ENCODE results near the gene SMAGP.
"Not testable (repeated sequence)": the region's sequence is repeated elsewhere in the genome, so short reads cannot be mapped to it uniquely, and the experiment has no call there.

The SMAGP gene

DNA sequence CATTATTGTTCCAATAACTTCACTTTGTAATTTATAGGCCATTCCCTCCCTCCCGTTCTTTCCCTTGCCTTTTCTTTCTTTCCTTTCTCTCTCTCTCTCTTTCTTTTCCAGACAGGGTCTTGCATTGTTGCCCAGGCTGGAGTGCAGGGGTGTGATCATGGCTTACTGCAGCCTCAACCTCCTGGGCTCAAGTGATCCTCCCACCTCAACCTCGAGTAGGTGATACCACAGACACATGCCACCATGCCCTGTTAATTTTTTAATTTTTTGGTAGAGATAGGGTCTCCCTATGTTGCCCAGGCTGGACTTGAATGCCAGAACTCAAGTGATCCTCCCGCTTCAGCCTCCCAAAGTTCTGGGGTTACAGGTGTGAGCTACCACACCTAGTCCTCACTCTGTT is 45.6 kb downstream of the SMAGP start:
- H3K27me3 Mint-ChIP-seq (ENCODE audit: low read depth): no peaks in the 10 kb centered on the region
- no peaks in the 10 kb centered on the region for H3K36me3 Mint-ChIP-seq (ENCODE audit: low read depth)
- TF ChIP-seq, protein P1, sequence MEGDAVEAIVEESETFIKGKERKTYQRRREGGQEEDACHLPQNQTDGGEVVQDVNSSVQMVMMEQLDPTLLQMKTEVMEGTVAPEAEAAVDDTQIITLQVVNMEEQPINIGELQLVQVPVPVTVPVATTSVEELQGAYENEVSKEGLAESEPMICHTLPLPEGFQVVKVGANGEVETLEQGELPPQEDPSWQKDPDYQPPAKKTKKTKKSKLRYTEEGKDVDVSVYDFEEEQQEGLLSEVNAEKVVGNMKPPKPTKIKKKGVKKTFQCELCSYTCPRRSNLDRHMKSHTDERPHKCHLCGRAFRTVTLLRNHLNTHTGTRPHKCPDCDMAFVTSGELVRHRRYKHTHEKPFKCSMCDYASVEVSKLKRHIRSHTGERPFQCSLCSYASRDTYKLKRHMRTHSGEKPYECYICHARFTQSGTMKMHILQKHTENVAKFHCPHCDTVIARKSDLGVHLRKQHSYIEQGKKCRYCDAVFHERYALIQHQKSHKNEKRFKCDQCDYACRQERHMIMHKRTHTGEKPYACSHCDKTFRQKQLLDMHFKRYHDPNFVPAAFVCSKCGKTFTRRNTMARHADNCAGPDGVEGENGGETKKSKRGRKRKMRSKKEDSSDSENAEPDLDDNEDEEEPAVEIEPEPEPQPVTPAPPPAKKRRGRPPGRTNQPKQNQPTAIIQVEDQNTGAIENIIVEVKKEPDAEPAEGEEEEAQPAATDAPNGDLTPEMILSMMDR (IDR thresholded peaks at IDR 0.05; ENCODE audit: unreplicated experiment in 3 of 3): no peak
- H3K4me1 Mint-ChIP-seq: no peaks in the 10 kb centered on the region
- no peak overlapping the region for H3K27ac Mint-ChIP-seq
- no peaks in the 10 kb centered on the region for H3K9me3 Mint-ChIP-seq
- H3K4me3 Mint-ChIP-seq: no peak overlapping the region

DNA sequence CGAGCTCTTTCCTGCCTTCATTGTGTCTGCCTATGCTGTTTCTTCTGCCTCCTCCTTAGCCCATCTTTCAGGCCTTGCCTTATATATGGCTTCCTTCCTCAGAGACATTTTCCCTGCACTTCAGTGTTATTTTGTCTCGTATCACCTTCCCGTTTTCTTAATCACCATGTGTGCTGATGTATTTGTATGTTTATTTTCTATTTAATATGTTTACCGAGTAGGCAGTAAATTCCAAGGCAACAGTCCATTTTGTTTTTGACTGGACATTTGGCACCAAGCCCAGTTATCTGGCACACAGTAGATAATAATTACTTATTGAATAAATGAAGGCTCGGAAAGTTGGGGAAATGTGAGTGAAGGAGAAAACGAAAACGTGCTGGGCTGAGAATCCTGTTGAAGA is 47.8 kb downstream of the SMAGP start:
- Mint-ChIP-seq H3K4me1 (peaks cover 14% of the 10 kb centered on the region), H3K27ac (peak overlapping the region in 2 of 3 experiments; percentile 8 to 25), H3K27me3 (ENCODE audit: low read depth) (no peaks in the 10 kb centered on the region), H3K4me3 (peak overlapping the region in 1 of 3 experiments; percentile 13), H3K9me3 (no peaks in the 10 kb centered on the region), H3K36me3 (ENCODE audit: low read depth) (no peaks in the 10 kb centered on the region)
- TF ChIP-seq, protein P1 (IDR thresholded peaks at IDR 0.05; ENCODE audit: unreplicated experiment in 3 of 3): no peak

DNA sequence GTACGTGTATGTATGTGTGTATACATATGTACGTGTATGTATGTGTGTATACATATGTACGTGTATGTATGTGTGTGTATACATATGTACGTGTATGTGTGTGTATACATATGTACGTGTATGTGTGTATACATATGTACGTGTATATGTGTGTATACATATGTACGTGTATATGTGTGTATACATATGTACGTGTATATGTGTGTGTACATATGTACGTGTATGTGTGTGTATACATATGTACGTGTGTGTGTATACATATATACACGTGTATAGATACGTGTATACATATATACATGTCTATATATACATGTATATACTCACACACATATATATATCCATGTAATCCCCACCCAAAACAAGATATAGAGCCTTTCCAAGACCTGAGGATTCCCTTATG is 50.4 kb downstream of the SMAGP start:
- H3K27ac Mint-ChIP-seq; H3K4me3 Mint-ChIP-seq; H3K27me3 Mint-ChIP-seq (ENCODE audit: low read depth); H3K36me3 Mint-ChIP-seq (ENCODE audit: low read depth); H3K9me3 Mint-ChIP-seq: not testable (repeated sequence)
- peaks cover 19% of the 10 kb centered on the region for H3K4me1 Mint-ChIP-seq

DNA sequence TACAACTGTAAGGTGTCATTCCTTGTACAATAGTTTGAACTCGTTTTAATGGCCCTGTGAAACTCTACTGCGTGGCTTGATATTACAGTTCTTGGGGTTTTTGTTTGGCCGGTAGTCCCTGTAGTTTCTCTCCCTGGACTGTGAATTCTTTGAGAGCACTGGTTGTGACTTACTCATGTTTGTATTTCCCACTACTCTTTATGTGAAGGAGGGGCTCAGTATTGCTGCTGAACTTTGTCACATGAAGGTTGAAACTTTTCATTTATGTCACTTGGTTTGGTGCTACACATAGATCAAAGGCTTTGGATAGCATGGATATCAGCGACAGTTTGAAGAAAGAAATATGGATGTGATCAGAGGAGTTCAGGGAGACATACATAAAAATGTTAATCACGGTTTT is 50.9 kb downstream of the SMAGP start:
- no peaks in the 10 kb centered on the region for H3K36me3 Mint-ChIP-seq (ENCODE audit: low read depth)
- H3K27ac Mint-ChIP-seq: peak overlapping the region; percentile 59 to 93 (median 75)
- TF ChIP-seq, protein P1 (IDR thresholded peaks at IDR 0.05; ENCODE audit: unreplicated experiment in 3 of 3): no peak
- H3K27me3 Mint-ChIP-seq (ENCODE audit: low read depth): no peaks in the 10 kb centered on the region
- peak overlapping the region; percentile 70 to 83 (median 79) for H3K4me3 Mint-ChIP-seq
- peaks cover 19% of the 10 kb centered on the region for H3K4me1 Mint-ChIP-seq
- no peaks in the 10 kb centered on the region for H3K9me3 Mint-ChIP-seq

DNA sequence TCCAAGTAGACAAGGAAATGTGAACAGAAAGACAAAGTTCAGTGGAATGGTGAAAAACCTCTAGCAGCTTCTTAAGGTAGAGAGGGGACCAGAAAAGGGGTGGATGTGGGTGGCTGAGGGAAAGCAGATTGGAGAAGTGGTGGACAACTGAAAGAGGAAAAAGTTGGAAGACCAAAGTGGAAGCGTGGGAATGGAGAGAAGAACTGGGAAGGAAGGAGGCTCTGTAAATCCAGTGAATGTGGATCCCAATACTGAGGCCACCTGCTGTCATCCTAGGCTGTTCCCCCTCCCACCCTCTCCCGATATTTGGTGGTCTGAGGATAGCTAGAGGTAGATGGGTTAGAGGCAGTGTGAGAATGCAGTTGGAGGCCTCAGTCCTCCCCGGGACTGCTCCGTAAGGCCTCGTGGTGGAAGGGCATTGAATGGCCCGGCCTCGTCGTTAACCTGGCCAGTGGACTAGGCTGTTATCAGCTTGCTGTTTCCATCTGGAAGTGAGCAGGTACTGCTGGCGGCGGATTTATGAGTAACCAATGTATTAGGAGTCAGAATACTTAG is 51.5 kb downstream of the SMAGP start:
- TF ChIP-seq, protein P1 (IDR thresholded peaks at IDR 0.05; ENCODE audit: unreplicated experiment in 3 of 3): no peak
- H3K27ac Mint-ChIP-seq: peak overlapping the region; percentile 75 to 93 (median 92)
- no peaks in the 10 kb centered on the region for H3K27me3 Mint-ChIP-seq (ENCODE audit: low read depth)
- peaks cover 19% of the 10 kb centered on the region for H3K4me1 Mint-ChIP-seq
- H3K4me3 Mint-ChIP-seq: peak overlapping the region; percentile 79 to 90 (median 83)
- H3K9me3 Mint-ChIP-seq: no peaks in the 10 kb centered on the region
- H3K36me3 Mint-ChIP-seq (ENCODE audit: low read depth): no peaks in the 10 kb centered on the region

DNA sequence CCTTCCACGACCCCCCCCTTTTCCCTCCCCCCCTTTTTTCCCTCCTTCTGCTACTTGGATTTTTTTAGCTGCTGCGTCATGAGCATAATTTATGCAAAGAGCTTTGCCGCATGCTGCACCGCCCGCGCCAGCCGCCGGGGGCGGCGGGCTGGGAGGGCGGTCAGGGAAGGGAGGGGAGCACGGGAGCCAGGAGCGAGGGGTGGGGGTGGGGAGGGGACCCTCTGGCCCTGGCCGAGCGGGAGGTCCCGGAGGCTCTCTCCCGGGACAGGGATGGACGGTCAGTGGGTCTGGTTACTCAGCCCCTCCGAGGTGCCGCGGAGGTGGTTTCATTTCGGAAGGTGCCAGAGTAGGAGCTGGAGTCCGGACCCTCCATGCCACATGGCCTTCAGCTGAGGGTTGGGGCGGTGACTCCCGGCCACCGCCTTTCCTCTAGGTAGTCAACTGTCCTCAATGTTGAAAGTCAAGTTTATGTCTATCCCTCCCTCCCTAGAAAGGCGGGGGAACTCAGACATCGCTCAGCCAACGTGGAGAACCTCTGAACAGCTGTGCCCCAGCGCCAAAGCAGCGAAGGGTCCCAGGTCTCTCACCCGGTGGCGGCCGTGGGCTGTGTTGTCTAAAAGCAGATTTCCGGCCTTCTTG is 52.1 kb downstream of the SMAGP start, which contains the start of gene POU6F1:
Gene POU6F1 (minus strand): TSS at position 95 of the 639 bp plus-strand sequence. CDS start 11,226 bp downstream, outside the sequence.
- Mint-ChIP-seq H3K4me3 (peak within 1 kb of the TSS; percentile 80 to 90 (median 86)), H3K27ac (peak within 1 kb of the TSS; percentile 75 to 93 (median 92)), H3K4me1 (peaks cover 19% of the 10 kb centered on the region), H3K9me3 (no peaks in the 10 kb centered on the region), H3K36me3 (ENCODE audit: low read depth) (no peaks in the 10 kb centered on the region), H3K27me3 (ENCODE audit: low read depth) (no peaks in the 10 kb centered on the region)
- TF ChIP-seq, protein P1 (IDR thresholded peaks at IDR 0.05; ENCODE audit: unreplicated experiment in 3 of 3): peak; percentile 65 to 75 (median 74)
